ENCODE measurements around the gene ANKRD37. TPM values are rescaled to one million over a fixed set of nuclear protein-coding genes. Genes with fewer than 3 reads are reported as not detected.
"Not testable (repeated sequence)": the region's sequence is repeated elsewhere in the genome, so short reads cannot be mapped to it uniquely, and the experiment has no call there.

The ANKRD37 gene, protein sequence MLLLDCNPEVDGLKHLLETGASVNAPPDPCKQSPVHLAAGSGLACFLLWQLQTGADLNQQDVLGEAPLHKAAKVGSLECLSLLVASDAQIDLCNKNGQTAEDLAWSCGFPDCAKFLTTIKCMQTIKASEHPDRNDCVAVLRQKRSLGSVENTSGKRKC
- 4.7 and 6.5 TPM in 2 replicates for total RNA-seq

DNA sequence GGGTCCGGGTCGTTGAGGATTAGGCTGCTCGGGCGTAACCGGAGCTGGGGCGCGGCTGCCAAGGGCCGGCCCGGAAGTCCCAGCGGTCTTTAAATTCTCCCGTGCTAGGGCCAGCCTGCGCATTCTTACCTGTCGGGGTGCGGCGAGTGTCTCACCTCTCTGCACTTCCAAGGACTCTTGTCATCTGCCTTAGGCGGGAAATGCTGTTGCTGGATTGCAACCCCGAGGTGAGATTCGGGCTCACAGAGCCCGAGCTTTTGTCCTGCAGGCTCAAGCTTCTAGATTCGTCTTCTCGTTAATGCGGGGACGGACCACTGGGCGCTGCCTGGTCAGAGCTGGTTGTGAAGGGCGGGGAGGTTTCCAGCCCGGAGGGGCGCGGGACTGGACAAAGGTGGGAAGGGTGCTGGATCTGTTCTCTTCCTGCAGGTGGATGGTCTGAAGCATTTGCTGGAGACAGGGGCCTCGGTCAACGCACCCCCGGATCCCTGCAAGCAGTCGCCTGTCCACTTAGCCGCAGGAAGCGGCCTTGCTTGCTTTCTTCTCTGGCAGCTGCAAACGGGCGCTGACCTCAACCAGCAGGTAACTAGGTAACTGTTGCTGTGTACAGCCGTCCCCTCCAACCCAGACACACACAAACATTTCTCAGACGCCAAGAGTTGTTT is at the start of gene ANKRD37:
ANKRD37 (plus strand) TSS at position 118 of the 662 bp plus-strand sequence; CDS start at position 201, 83 bp downstream.
- peak; percentile 15 for DNase-seq (ENCODE audit: low read depth, low spot score)

DNA sequence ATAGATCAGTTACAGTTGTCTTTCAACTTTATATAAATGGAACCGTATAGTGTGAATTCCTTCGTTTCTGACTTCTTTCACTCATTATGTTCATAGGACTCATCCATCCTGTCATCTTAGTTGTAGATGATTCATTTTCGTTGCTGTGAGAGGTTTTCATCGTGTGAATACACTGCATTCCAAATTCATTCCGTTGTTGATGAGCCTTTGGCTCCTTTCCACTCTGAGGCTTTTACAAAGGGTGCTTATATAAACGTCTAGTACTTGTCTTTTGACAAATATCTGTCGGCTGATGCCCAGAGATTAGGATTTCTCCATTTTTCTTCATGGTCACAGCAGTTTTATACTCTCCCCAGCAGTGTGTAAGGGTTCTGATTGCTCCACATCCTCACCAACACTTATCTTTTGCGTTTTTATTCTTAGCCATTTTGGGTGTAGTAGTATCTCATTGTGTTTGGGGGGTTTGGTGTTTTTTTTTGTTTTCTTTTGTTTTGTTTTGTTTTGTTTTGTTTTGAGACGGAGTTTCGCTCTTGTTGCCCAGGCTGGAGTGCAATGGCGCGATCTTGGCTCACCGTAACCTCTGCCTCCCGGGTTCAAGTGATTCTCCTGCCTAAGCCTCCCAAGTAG is 49.6 kb upstream of the ANKRD37 start:
- DNase-seq (ENCODE audit: low read depth, low spot score), result no peak

DNA sequence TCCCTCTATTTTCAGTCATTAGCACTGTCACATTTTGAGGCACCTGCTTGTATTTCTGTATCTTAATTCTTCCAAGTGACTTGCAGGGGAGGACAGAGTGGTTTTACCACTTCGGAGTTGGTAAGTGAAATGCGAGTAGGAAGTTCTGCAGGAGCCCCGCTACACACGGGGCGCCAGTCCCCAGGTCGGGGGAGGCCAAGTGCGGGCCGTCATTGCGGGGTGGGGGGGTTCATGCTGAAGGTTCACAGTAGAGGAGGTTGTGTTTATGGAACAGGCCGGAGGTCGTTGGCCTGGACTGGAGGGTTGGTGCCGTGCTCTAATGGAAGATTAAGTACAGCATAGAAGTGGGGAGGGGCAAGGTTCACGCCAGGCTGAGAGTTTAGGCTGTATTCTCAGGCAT is 45.0 kb upstream of the ANKRD37 start:
- DNase-seq (ENCODE audit: low read depth, low spot score), result no peak

DNA sequence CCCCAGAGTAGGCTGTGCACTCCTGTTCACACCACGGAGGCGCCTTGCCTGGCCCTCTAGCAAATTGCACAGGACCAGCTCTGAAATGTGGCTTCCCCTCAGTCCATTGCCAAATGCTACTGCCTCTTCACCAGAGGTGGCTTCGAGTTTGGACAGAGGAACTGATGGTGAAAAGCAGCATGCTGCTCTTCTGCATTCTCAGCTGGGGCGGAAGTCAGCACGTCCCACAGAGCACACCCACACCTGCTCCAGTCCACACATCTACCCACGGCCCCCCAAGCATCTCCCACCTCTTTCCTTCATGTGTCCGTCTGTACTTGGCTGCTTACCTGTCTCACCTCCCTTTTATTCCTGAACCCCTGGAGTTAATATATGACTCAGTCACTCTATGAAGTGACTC is 44.4 kb upstream of the ANKRD37 start:
- no peak for DNase-seq (ENCODE audit: low read depth, low spot score)

DNA sequence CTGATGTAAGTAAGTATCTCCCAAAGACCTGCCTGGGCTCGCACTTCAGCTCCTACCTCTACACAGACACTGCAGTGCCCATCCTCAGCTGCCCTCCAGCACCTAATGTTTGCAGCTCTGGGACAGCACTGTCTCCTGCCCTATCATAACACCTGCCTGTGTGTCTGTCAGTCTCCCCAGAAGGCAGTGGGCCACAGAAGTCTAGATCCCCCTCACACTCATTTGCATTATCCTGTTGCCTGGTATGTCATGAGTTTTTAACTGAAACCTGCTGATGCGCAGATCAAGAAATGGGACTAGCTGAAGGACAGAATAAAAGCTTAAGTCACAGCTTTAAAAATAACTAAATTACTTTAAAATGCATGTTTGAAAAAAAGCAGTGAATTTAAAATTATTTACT is 43.9 kb upstream of the ANKRD37 start:
- DNase-seq (ENCODE audit: low read depth, low spot score), result no peak

DNA sequence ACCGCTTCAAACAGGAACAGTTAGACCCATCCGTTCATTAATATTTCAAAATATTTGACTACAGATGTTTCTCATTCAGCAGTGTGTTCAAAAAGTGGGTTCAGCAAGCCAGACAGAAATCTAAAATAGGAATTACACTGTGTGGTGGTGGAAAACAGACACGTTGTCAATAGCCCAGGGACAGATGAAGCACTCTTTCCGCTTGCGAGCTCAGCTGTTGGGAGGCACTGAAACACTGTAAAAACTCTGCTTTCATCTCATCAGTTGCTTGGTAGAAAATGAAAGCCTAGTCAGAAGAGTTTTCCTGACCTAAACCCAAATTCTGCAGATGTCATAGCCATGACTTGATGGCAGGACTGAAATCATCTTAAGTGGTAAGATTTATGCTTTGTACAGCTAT is 39.4 kb upstream of the ANKRD37 start:
- no peak for DNase-seq (ENCODE audit: low read depth, low spot score)

DNA sequence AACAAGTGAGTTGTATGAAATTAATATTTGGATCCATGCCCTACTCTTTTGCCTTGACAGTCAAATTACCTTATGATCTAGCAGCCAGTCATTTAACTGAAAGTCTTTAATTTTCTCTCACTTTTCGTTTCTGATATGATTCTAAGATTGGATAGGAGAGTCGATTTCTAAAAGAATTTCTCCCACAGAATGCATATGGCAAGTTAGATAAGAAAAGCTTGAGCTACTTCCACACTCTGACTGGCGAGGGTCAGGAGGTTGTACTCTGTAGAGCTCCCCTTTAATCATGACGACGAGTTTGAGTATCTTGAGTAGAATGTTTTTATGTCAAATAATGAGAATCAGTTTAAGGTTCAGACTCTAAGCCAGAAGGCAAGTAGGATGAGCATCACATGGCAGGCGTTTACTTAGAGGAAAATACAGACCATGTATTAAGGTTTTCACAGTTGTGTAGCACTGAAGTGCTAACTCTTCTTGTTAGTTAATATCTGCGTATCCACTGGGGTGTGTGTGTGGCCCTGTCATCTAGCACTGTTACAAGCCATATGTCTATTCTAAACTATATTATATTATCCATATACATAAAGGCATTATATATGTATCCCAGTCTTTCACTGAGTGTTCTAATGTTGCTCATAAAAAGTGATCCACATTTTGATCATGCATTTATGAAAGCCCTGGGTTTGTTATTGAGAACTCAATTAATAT is 38.8 kb upstream of the ANKRD37 start:
- DNase-seq (ENCODE audit: low read depth, low spot score), result no peak

DNA sequence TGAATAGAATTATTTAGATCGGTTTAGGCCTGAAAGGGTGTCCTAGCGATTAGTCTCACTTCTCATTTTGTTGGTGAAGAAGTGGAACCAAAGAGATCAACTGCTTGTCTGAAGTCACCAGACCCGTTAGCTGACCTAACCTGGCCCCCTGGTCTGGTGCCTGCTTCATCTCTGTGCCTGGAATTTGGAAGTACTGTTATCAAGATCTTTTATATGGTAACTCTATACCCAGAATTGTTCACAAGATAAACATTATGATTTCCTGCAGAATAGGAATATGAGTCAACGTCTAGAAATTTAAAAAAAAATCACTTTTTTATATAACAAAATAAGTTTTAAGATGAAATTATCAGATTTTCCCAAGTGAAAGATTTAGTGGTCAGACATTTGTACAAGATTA is 38.1 kb upstream of the ANKRD37 start:
- peak; percentile 61 for DNase-seq (ENCODE audit: low read depth, low spot score)

DNA sequence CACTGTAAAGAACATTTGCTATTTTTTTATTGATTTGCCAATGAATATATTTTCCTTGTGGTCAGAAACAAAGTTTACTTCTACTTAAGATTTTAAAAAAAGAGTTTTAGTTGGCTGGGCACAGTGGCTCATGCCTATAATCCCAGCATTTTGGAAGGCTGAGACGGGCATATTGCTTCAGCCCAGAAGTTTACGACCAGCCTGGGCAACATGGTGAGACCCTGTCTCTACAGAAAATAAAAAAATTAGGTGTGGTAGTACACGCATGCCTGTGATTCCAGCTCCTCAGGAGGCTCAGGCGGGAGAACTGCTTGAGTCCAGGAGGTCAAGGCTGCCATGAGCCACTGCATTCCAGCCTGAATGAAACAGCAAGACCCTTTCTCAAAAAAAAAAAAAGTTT is 37.7 kb upstream of the ANKRD37 start:
- DNase-seq (ENCODE audit: low read depth, low spot score), result no peak

DNA sequence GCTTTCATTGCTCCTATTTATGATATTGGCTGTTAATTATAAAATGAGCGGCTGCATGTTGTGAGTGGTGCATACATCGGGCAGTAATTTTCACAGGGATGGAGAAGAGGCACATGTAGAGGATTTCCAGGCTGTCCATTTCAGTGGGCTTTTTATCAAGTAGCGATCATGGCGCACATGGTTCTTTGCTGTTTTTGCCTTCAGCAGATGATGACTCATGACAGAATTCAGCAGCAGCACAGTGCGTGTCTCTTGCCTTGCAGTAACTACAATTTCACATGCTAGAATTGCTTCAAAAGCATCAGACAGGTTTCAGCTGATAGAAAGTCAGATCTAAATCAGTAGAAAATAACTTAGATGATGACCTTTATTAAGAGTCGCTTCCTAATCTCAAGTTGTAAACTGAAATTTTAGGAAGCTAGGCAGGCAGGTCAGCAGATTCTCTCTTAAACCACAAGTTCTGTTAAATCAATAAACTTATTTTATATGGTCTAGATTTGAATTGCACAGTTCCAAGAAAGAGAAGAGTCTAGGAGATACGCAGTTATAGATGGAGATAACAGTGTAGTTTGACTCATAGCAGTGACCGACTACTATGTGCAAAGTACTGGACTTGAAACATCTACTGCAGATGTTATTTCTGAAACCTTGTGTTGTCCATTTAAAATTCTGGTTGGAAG is 36.7 kb upstream of the ANKRD37 start:
- DNase-seq (ENCODE audit: low read depth, low spot score), result no peak

DNA sequence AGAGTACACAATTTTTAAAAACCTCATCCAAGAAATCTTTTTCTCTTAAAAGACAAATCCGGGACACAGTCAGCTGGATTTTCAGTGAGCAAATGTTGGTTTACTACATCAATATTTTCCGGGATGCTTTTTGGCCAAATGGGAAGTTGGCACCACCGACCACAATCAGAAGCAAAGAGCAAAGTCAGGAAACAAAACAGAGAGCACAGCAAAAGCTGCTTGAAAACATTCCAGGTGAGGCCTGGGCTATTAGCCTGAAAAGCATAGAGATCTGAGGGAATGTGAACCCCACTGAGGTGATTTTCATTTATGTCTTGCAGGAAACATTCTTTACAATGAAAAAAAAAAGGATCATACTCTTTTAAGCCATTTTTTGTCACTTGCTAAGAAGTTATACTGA is 34.8 kb upstream of the ANKRD37 start:
- no peak for DNase-seq (ENCODE audit: low read depth, low spot score)

DNA sequence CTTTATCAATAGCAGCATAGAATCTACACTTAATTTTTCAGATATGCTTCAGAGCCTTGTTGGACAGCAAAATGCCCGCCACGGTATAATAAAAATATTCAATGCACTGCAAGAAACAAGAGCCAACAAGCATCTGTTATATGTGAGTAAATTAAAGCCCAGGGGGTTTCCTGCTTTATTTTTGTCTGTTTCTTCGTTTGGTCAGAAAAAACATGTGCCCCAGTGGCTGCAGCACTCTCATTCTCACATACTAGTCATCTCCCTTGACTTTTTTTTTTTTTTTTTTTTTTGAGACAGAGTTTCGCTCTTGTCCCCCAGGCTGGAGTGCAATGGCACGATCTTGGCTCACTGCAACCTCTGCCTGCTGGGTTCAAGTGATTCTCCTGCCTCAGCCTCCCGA is 34.1 kb upstream of the ANKRD37 start:
- not testable (repeated sequence) for DNase-seq (ENCODE audit: low read depth, low spot score)

DNA sequence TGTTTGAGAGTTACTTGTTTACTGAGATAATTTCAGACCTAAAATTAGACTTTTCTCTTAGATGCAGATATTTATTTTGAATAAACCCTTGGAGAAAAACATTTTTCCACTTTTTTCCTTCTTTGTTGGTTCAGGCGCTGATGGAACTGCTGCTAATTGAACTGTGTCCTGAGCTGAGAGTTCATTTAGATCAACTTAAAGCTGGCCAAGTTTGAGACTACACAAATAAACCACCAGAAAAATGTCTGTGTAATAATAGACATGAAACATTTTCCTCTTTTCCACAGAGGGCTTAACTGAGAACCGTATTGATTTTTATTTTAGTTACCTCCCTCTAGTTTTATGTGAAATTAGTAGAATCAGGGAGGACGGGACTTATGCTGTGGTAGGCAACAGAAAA is 33.4 kb upstream of the ANKRD37 start:
- no peak for DNase-seq (ENCODE audit: low read depth, low spot score)

DNA sequence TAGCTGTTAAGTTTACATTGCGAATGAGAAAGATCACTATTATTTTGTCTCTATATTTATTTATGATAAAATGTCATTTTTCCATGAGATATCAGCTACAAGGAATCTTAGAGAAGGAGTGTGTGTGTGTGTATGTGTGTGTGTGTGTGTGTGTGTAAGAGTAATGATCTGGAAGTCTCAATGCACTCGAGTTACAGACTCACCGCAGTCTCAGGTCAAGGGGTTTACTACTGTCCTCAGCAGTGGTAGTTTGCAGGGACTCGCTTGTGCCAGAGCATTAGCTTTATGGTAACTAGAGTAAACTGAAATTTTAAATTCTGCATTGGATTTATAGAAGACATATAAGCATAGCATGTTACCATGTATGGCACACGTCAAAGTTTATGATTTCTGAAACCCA is 31.8 kb upstream of the ANKRD37 start:
- no peak for DNase-seq (ENCODE audit: low read depth, low spot score)

DNA sequence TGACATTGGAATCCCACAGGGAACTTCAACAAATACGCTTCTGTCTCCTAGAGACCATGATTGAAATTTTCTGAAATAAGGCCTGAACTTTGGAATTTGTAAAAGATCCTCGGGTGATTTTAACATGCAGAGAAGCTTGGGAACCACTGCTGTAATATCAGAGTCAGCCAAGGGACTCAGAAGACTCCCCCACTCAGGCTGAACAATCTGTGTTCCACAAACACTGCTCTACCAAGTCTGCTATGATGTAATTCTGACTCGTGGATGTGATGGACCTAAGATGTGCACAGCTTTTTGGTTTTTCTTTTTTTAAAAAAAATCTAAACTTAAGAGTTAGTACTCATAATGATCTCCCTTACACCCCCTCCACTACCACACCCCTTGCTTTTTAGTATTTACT is 26.9 kb upstream of the ANKRD37 start:
- DNase-seq (ENCODE audit: low read depth, low spot score), result no peak

DNA sequence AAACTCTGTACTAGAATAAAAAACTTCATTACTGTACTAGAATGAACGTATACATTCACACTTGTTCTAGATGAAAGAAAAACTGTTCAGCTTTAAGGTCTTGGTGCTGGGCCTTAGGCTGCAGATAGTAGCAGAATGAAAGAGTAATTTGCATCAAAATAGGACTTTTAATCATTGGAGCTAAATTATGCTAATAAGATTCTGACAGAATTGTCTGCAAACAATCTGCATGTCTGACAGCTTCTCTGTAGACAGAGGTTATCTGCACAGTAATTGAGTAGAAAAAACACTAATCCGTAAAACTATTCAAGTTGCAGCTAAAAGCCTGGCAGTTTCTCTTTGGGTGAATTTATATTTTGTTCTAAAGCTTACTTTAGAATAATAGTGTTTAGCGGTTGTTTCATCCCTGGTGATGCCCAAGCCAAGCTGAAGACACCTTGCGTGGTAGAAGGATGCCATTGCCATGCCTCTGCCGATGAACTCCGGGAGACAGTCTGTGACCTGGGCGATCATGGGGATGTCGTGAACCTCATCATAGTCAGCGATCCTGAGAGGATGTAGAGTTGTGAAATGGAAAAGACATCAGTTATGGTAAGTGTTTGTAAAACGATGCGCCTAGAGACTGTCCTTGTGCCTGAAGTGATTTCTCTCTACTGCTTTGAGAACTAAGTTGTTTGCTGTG is 26.2 kb upstream of the ANKRD37 start:
- no peak for DNase-seq (ENCODE audit: low read depth, low spot score)

DNA sequence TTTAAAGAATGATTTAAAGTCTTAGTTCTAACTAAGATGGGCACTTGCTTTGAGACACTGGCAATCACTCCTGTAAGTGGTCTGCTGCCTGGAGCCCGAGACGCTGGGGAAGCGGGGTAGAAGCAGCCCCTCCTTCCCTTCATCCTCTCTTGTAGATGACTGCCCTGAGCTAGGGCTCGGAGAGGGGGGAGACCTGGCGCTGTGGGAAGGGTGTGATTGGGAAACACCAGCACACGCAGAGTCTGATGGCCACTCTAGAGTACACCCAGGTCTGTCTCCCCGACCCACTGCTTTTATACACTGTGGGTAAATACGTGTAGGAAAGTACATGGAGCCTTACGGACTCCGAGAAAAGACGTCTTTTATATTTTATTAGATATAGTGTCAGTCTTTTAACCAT is 24.9 kb upstream of the ANKRD37 start:
- no peak for DNase-seq (ENCODE audit: low read depth, low spot score)

DNA sequence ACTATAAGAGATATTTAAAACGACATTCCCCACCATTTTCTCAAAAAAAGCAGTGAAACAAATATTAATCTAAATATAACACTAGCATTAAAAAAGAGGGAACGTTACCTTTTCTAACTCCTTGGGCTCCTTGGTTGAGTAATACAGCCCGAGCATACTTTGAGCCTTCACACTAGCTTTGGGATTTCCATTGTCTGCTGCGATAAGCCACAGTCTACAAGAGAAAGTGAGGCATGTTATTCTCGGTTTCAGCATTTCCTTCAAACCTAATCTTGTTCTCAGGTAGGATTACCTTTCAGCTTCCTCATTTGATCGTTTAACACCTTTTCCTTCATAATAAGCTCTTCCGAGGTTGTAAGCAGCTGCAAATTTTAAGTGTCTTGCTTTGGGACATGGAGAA is 22.6 kb upstream of the ANKRD37 start:
- no peak for DNase-seq (ENCODE audit: low read depth, low spot score)

DNA sequence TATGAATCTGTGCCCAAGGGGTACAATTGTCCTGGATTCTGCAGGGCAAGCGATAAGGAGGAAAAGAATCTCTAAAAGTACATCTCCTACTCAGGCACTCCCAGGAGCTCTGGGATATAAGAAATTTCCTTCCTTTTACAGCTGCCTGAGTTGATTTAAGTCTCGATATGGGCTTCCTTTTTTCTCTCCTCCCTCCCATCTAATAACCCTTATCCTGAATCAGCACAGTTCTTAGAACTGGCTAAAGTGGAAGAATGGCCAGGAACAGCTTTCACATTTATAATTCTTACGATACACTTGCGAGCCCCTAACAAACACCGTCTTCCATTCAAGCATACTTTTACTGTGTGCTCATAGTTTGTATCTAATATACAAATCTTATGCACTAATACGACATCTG is 22.1 kb upstream of the ANKRD37 start:
- DNase-seq (ENCODE audit: low read depth, low spot score), result no peak

DNA sequence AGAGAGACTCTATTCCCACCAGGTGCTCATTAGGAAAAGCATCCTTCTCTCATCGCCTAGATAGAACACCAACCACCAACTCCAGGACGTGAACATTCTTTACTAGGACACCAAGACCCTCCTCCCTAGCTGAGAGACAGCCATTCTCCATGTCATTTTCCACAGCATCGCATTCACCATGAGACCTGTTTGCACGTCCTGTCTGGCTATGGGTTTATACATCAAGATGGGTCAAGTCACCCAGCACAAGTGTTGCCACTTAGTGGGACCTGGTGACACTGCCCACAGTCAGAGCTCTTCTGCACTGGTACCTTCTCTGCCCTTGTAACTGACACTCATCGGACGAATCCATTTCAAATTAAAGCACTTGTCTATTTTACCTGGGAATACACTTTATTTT is 18.4 kb upstream of the ANKRD37 start:
- no peak for DNase-seq (ENCODE audit: low read depth, low spot score)
